HepG2 (cell line): ENCODE measurements around the gene NRGN. TPM values are rescaled to one million over a fixed set of nuclear protein-coding genes. Genes with fewer than 3 reads are reported as not detected.
A peak's percentile ranks its signal among the peaks of the same experiment; 100 is the strongest.

ENCODE experiments used
- ATAC-seq: fragments of 200-7000 bp; cut with Tn5 transposase; 3 replicates; pipeline ENCODE4 v1.9.1; 2020; ENCODE audit warnings: mild to moderate bottlenecking, moderate library complexity
- BruUV-seq: library from RNA; stranded (reverse); fragments of 400-500 nt; replicated peaks from 2 replicates; lab custom pipeline; 2021; lab: Mats Ljungman, UMichigan
- CTCF ChIA-PET: fragments of 300-600 bp; formaldehyde crosslinking; extraction: SDS; loops from one replicate; lab custom pipeline; 2021; ENCODE audit warnings: low total read pairs, inconsistent platforms, low intra/inter-chr PET ratio; lab: Yijun Ruan, JAX
- POLR2A ChIA-PET: fragments of 350-600 bp; sonication (Branson Sonifier 250); formaldehyde crosslinking; loops from one replicate; lab custom pipeline; 2020; ENCODE audit warnings: antibody characterized with exemption, inconsistent platforms; lab: Yijun Ruan, JAX
- DNase-seq: peaks from one replicate; pipeline ENCODE4 v3.0.0-alpha.2; 2015; ENCODE audit warnings: low spot score
- FAIRE-seq: peaks from 3 replicates; lab custom pipeline; 2011; peaks lifted over from hg19 to GRCh38; lab: Jason Lieb, UNC
- H2AFZ ChIP-seq: one replicate; pipeline ENCODE4 v1.6.1; 2011; ENCODE audit warnings: low read length, inconsistent platforms
- H3K27ac ChIP-seq: fragments of 300-600 bp; 3 replicates; pipeline ENCODE4 v1.8.0; 2011; ENCODE audit warnings: mixed run types, mild to moderate bottlenecking, mixed read lengths, low read length, inconsistent platforms; ENCODE audit not compliant: insufficient read depth; ENCODE audit errors: extremely low read length
- H3K27me3 ChIP-seq, 2 experiments: fragments of 200-600 bp in 1 of 2; 2 replicates in 1 of 2; 3 replicates in 1 of 2; pipeline versions ENCODE4 v1.6.0 to v1.8.0; 2011; ENCODE audit warnings: low read length in 2 of 2, mild to moderate bottlenecking in 2 of 2, moderate library complexity in 2 of 2, inconsistent platforms in 1 of 2; ENCODE audit not compliant: insufficient read depth in 2 of 2, control insufficient read depth in 1 of 2
- H3K36me3 ChIP-seq, 2 experiments: fragments of 200-600 bp in 1 of 2; replicated peaks in 1 of 2; 2 replicates in 1 of 2; 3 replicates in 1 of 2; pipeline versions ENCODE4 v1.5.1 to v1.8.0; 2011; ENCODE audit warnings: low read length in 2 of 2, inconsistent platforms in 1 of 2; ENCODE audit not compliant: insufficient read depth in 2 of 2, control insufficient read depth in 1 of 2
- H3K4me1 ChIP-seq: 2 replicates; pipeline ENCODE4 v1.5.1; 2012; ENCODE audit warnings: low read length, inconsistent platforms; ENCODE audit not compliant: insufficient read depth
- H3K4me2 ChIP-seq: 2 replicates; pipeline ENCODE4 v1.6.0; 2011; ENCODE audit warnings: low read depth, low read length, inconsistent platforms
- H3K4me3 ChIP-seq, 3 experiments: fragments of 200-600 bp in 1 of 3; sonication (generic), shearing (Covaris generic) in 1 of 3; replicated peaks in 1 of 3; 2 replicates each; pipeline ENCODE4 v1.5.1; 2011 to 2016; ENCODE audit warnings: low read length in 3 of 3, inconsistent platforms in 2 of 3, low read depth in 2 of 3, mild to moderate bottlenecking in 2 of 3, control low read depth in 1 of 3, mixed read lengths in 1 of 3; ENCODE audit not compliant: insufficient read depth in 1 of 3
- H3K79me2 ChIP-seq: one replicate; pipeline ENCODE4 v1.6.1; 2011; ENCODE audit warnings: low read length, inconsistent platforms; ENCODE audit not compliant: insufficient read depth
- H3K9ac ChIP-seq: 2 replicates; pipeline ENCODE4 v1.6.0; 2011; ENCODE audit warnings: mild to moderate bottlenecking, low read depth, low read length, inconsistent platforms; ENCODE audit not compliant: insufficient read depth
- H3K9me3 ChIP-seq: 2 replicates; pipeline ENCODE4 v1.5.1; 2012; ENCODE audit warnings: mild to moderate bottlenecking, low read length
- H4K20me1 ChIP-seq: 2 replicates; pipeline ENCODE4 v1.6.0; 2011; ENCODE audit warnings: inconsistent platforms, mild to moderate bottlenecking, low read length, moderate library complexity; ENCODE audit not compliant: insufficient read depth
- CCDC6 ChIP-seq: sonication (generic); formaldehyde crosslinking; IDR thresholded peaks from 2 replicates; pipeline ENCODE4 v1.8.1; 2022; ENCODE audit warnings: mild to moderate bottlenecking, missing genetic modification reagents, moderate library complexity
- ELF1 ChIP-seq: sonication (generic); formaldehyde crosslinking; IDR thresholded peaks from 2 replicates; pipeline ENCODE4 v1.4.0; 2020; ENCODE audit warnings: missing genetic modification reagents
- FOXP1 ChIP-seq, 2 experiments: fragments of 450-650 bp in 1 of 2; IDR thresholded peaks; 2 replicates each; pipeline ENCODE4 v1.6.1; 2017 to 2018; ENCODE audit warnings: antibody characterized with exemption in 1 of 2
- HMGXB4 ChIP-seq, 2 experiments: sonication (generic) in 1 of 2; formaldehyde crosslinking in 1 of 2; IDR thresholded peaks; 2 replicates each; pipeline versions ENCODE4 v1.4.0 to v1.6.1; 2018 to 2020; ENCODE audit warnings: missing genetic modification reagents in 2 of 2, borderline replicate concordance in 1 of 2, low read depth in 1 of 2, mild to moderate bottlenecking in 1 of 2, missing biosample characterization in 1 of 2
- HNRNPL ChIP-seq: fragments of 200-400 bp; formaldehyde crosslinking; IDR thresholded peaks from 2 replicates; pipeline ENCODE4 v1.6.1; 2017; ENCODE audit warnings: mild to moderate bottlenecking, low read depth, low read length
- MEF2D ChIP-seq: sonication (generic); formaldehyde crosslinking; IDR thresholded peaks from 2 replicates; pipeline ENCODE4 v1.5.1; 2020; ENCODE audit warnings: mild to moderate bottlenecking, missing genetic modification reagents
- ZBTB39 ChIP-seq: sonication (generic); formaldehyde crosslinking; IDR thresholded peaks from 2 replicates; pipeline ENCODE4 v1.5.0; 2020; ENCODE audit warnings: missing genetic modification reagents
- ZNF205 ChIP-seq: IDR thresholded peaks from 2 replicates; pipeline ENCODE4 v1.6.1; 2018; ENCODE audit warnings: missing biosample characterization, missing genetic modification reagents
- ZNF687 ChIP-seq: sonication (generic); formaldehyde crosslinking; IDR thresholded peaks from 2 replicates; pipeline ENCODE4 v1.5.1; 2020; ENCODE audit warnings: mild to moderate bottlenecking, missing genetic modification reagents, moderate library complexity
- ZNF768 ChIP-seq: sonication (generic); formaldehyde crosslinking; IDR thresholded peaks from 2 replicates; pipeline ENCODE4 v1.4.0; 2020; ENCODE audit warnings: missing genetic modification reagents
- ZNF777 ChIP-seq: sonication (generic); formaldehyde crosslinking; IDR thresholded peaks from 2 replicates; pipeline ENCODE4 v1.4.0; 2020; ENCODE audit warnings: missing genetic modification reagents
- WGBS: methylation state at CpG from one replicate; pipeline ENCODE4 v1.1.6; 2017; ENCODE audit warnings: low lambda C conversion rate; 5-methylcytosine and 5-hydroxymethylcytosine counted together
- in situ Hi-C: cut with HindIII; loops from 2 replicates; pipeline ENCODE4 v1.10.0; 2017; ENCODE audit warnings: low pct_unique_long_range_greater_than_20kb; ENCODE audit not compliant: extremely low pct_ligation_motif_present
- intact Hi-C: fragments of 100-400 bp; cut with micrococcal nuclease; formaldehyde crosslinking; loops from one replicate; pipeline ENCODE4 v1.10.0; 2022; ENCODE audit not compliant: unreplicated experiment
- polyA plus RNA-seq, 8 experiments: library from polyadenylated mRNA; depleted of rRNA in 3 of 8; stranded (reverse) in 7 of 8; unstranded in 1 of 8; fragments of >200 nt; fragmentation: Illumina TruSeq in 4 of 8; extraction: Trizol in 4 of 8; gene quantifications; 2 replicates each; pipeline versions ENCODE4 v1.2.1 to v1.2.3, GENCODE V29; 2011 to 2016; ENCODE audit warnings: low read depth in 4 of 8, missing spikeins in 1 of 8, mixed read lengths in 1 of 8; ENCODE audit not compliant: insufficient read depth in 1 of 8
- total RNA-seq, 5 experiments: library from RNA; depleted of rRNA; stranded (reverse); fragments of >200 nt; fragmentation: Illumina TruSeq; extraction: Trizol; gene quantifications; 2 replicates each; pipeline ENCODE4 v1.2.3, GENCODE V29; 2016; ENCODE audit warnings: low read depth in 1 of 5

NRGN gene
- total and polyA plus RNA-seq, 2 of the 13 experiments (the other 11 are each of a cell fraction or from before 2014, with no cell fraction given), result 0.22 TPM; not detected in 1

GRCh38 chr11:124740277-124740882 is 638 bp downstream of the NRGN start:
- ATAC-seq (peak; percentile 50), FAIRE-seq (no peak), DNase-seq (no peak)
- no TSS peak for BruUV-seq
- intact Hi-C loops (loop anchor here (5.0 to 10.0 kb wide), 2 partner anchors 54 to 998 kb away; partner anchors contain the start of gene ZNF202), in situ Hi-C loops (no loop called here)
- ChIA-PET CTCF (interaction anchor here (1.5 kb wide), 1 partner anchor 19 kb away, joined by 3 read pairs; no protein-coding TSS in a partner anchor), POLR2A (interaction anchor here (0.6 to 1.3 kb wide), 3 partner anchors 11 to 23 kb away, joined by 4 to 6 read pairs (median 5); no protein-coding TSS in a partner anchor)
- no peaks in the 10 kb centered on the region for H4K20me1 ChIP-seq
- peaks cover 2 to 81% of the 10 kb centered on the region in 2 experiments; a peak in 4 of 5 replicates for H3K27me3 ChIP-seq
- WGBS, result 27% methylated on average over 16 of the region's 37 CpGs
- no peaks in the 10 kb centered on the region for H3K9me3 ChIP-seq
- H2AFZ ChIP-seq, result no peak overlapping the region
- H3K4me1 ChIP-seq, result peaks cover 18% of the 10 kb centered on the region
- no peak overlapping the region for H3K27ac ChIP-seq
- no peak overlapping the region for H3K9ac ChIP-seq
- H3K79me2 ChIP-seq, result no peaks in the 10 kb centered on the region
- H3K4me3 ChIP-seq, result peak overlapping the region; percentile 41 to 68 (median 64)
- no peaks in the 10 kb centered on the region for H3K36me3 ChIP-seq
- peak overlapping the region; percentile 80 for H3K4me2 ChIP-seq
- TF ChIP-seq HMGXB4 (CRISPR knock-in tag; IDR thresholded peaks at IDR 0.05; ENCODE audit: borderline replicate concordance in 1 of 2, low read depth in 1 of 2) (no peak), HNRNPL (0 out of 2 replicates have a peak, but pooled peaks have one; percentile 6), CCDC6 (CRISPR knock-in tag) (0 out of 2 replicates have a peak, but pooled peaks have one; percentile 13), MEF2D (CRISPR knock-in tag) (no peak), ZNF687 (0 out of 2 replicates have a peak, but pooled peaks have one; percentile 17), ZNF777 (CRISPR knock-in tag) (peak; percentile 55), ELF1 (CRISPR knock-in tag) (no peak), ZNF768 (0 out of 2 replicates have a peak, but pooled peaks have one; percentile 23), ZNF205 (CRISPR knock-in tag) (peak; percentile 53; the same call in 1 of the 2 replicates), ZBTB39 (CRISPR knock-in tag) (no peak), FOXP1 (IDR thresholded peaks at IDR 0.05) (no peak), FOXP1 (CRISPR knock-in tag; IDR thresholded peaks at IDR 0.05) (no peak)
